HUDEP-2 (cell line): ENCODE results near the gene CHN2.
A peak's percentile ranks its signal among the peaks of the same experiment; 100 is the strongest.

Experiments
- DNase-seq, 76 experiments: peaks; one replicate each; lab custom pipeline; 2025; ENCODE audit not compliant: unreplicated experiment in 76 of 76; lab: John Stamatoyannopoulos, UW

The CHN2 gene

DNA sequence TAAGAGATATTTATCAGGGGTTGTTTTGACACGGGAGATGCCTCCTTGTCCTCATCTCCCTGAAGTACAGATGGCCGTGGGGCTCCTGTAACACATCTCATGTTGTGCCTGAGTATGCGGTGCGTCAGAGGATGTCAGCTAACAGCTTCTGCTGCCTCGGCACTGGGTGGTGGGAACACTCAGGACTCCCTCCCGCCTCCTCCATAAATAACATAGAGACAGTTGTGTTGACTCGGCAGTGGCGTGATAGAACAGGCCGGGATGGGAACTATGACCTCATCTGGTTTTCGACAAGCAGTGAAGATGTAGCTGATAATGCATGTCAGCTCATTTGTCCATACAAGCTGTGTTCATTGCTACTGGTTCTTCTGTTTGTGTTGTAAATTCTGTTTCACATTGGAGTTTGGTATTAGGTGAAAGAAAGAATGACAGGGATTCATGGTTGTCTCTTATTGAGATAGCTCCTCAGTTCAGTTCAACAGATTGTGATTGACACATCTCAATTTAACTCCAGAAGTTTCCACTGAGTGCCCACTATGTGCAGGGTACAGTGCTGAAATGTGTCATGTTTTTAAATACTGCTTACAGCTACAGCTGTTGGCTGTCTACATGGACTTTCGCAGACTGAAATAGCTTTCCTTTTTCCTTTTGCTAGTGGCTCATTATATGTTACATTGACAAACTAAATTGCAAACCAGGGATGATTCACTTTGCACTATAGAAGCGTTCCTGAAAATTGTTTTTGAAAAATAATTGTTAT lies 87.4 kb downstream of the CHN2 start:
- DNase-seq: no peak

DNA sequence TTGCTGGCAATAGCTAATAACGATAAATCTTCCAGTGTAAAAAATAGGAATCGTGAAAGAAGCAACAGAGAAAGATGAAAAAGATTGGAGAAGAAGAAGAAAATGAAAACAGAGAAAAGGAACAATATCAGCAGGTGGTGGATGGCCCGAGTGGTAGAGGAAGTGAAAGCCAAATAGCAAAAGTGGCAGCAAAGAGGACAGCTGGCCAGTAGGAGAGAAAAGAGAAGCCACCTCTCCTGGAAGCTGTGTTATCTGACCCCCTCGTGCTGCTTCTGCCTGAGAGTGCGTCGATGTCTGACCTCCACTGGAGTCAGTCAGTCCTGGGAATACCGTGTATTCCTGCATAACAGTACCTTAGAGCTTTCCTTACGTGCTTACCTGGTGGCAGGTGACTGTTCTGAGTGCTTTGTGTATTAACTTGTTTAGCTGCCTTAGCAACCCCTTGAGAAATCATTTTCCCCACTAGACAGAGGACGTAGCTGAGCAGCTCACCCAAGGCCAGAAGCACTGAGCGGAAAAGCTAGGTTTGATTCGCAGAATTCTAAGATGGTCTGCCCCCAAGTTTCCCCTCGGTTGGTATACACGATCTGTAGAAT lies 88.3 kb downstream of the CHN2 start:
- no peak for DNase-seq

DNA sequence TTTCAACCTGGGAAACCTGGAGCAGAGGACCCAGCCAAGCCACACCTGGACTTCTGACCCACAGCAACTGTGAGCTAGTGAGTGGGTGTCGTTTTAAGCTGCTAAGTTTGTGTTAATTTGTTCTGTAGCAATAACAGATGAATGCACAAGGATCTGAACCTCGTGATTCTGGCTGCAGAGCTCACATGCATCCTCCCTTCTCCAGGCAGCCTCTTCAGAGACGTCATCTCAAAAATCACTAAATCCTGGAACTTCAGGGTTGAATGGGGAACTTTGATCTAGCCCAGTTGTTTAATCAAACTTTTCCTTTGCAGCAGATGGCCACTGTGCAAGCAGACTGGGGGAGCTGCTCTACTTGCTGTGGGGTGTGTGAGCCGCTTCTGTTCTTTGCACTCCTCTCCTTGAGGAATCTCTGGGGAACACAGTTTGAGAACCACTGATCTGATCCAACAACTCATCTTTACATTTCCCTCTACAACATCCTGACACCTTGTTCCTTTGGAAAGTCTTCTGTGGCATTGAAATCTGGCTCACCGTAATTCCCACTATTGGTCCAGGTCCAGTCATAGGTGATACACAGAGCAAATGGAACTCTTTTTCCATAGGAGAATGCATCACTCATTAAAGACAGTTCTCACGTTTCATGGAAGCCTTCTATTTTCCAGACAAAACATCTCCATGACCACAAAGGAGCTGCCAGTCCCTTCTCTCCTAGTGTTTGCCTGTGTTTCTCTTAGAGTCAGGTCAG lies 90.3 kb downstream of the CHN2 start:
- no peak for DNase-seq

DNA sequence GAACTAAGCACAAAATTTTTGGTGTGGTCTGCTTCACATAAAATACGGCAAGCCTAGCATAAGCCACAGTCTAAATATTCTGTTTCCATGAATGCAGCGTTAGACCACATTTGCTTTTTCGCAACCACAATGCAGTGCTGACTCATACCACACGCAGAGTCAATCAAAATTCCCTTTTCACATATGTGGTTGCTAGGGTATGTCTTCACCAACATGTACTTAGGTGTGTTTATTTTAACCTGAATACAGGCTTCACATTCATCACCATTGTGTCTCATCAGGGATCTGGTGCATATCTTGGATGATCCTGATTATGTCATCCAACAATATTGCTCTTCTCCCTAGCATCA lies 90.8 kb downstream of the CHN2 start:
- DNase-seq: no peak

DNA sequence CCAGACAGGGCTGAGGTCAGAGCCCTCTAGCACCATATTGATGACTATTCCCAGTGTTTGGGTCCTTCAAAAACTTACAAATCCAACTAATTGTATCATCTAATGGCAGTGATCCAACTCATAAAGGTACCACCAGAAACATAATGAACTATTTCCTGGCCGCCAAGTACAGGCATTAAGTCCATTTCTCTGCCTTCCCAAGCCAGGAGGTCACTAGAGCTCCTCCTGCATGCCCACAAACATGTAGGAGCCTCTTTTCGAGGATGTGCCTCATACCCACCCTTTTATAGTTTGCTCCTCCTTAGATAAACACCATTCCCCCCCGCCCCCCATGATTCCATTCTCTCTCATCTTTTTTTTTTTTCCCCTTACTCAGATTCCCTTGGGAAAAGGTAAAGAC lies 91.3 kb downstream of the CHN2 start:
- DNase-seq: no peak

DNA sequence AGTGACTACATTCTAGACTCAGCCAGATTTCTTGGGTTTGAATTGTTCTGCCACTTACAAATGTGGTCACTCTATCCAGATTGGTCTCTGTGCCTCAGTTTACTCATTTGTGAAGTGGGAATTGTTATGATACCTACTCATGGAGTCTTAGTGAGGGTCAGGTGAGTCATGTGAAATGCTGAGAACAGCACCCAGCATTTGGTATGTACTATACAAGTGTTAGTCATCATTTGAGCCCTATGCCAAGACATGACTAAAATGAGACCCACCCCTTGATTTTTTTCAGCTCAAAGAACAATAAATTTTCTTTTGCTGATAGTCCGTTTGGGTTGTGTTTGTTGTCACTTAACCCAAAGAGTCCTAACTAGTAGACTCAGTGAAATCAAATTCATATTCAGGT lies 92.8 kb downstream of the CHN2 start:
- no peak for DNase-seq

DNA sequence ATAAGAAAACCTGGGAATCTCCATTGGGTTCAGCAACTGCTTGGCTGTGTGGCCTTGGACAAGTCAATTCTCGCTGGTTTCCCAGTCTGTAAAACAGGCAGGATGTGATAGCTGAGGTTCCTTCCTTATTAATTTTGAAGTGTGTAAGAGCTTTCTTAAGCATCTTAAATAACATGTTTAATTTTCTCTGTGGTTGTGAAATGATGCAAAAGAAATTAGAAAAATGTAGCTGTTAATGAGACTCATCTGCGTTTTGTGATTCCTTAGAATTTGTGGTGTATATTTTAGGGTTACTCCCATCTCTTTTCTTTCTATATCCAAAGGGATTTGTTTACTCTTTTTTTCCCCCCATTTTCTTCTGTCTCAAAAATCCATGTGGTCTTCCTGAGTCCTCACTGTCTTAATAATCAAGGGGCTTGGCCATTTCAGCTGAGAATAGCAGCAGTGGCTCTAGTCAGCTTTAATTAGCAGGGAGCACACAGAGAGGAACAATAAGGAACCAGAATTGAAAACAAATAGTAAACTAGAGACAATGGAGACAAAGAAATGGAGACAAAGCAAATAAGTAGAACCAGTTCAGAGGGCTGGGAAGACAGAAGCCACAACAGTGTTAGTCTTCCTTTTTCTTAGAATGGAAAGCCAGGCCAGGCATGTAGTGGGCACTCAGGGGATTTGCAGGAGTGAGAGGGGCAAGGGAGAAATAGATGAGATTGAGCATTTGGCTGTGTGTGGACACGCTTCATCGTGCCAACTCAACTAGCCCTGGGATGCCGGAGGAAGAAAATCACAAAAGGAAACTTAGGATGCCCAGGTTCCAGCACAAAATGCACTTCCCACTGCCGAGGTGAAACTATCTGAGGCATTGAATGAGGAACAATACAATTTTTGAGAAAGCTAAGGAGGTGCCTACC lies 93.9 kb downstream of the CHN2 start:
- no peak for DNase-seq

DNA sequence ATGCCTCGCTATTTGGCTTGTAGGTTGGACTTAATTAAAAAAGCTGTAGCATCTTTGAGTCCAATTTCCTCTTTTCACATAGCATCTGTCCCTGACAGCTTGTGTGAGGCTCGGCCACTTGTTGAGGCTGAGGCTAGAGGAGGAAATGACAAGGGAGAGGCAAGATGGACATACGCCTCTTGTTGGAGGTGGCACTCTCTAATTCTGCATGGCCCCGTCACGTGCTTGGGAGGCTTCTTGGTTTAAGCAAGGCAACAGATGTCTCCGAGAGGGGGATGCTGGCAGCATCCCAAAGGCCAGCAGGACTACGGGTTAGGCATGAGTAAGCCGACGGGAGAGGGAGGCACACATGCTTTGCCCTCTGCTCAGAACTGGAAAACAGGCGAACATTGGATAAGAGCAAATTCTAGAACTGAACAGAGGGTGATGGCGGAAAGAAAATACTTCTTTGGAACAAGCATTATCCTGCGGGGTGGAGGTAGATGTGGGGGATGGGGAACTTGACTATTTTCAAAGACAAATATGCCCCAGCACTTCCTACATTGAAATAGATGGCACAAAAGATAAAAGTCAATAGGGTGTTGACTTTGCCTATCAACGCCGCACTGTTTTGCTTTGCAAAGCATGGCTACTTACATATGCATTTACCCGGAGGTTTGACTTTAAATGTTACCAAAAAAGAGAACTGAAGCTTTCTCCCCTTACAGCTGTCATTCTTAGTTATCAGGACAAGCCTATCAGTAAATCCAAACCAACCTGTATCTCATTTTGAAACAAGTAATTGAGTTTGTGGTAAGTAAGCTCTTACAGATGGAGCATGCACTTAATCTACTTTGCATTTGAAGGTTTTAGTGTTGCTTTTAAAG lies 94.8 kb downstream of the CHN2 start:
- DNase-seq: no peak

DNA sequence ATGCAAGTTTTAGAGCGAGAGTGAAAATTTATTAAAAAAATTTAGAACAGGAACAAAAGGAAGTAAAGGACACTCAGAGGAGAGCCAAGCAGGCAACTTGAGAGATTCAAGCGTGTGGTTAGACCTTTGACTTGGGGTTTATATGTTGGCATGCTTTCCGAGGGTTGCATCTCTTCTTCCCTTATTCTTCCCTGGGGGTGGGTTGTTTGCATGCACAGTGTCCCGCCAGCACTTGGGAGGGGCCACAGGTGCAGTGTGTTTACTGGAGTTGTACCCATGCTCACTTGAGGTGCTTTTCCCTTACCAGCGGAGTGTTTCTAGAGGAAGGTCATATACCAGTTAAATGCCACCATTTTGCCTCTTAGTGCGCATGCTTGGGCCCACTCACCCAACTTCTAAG lies 96.3 kb downstream of the CHN2 start:
- no peak for DNase-seq

DNA sequence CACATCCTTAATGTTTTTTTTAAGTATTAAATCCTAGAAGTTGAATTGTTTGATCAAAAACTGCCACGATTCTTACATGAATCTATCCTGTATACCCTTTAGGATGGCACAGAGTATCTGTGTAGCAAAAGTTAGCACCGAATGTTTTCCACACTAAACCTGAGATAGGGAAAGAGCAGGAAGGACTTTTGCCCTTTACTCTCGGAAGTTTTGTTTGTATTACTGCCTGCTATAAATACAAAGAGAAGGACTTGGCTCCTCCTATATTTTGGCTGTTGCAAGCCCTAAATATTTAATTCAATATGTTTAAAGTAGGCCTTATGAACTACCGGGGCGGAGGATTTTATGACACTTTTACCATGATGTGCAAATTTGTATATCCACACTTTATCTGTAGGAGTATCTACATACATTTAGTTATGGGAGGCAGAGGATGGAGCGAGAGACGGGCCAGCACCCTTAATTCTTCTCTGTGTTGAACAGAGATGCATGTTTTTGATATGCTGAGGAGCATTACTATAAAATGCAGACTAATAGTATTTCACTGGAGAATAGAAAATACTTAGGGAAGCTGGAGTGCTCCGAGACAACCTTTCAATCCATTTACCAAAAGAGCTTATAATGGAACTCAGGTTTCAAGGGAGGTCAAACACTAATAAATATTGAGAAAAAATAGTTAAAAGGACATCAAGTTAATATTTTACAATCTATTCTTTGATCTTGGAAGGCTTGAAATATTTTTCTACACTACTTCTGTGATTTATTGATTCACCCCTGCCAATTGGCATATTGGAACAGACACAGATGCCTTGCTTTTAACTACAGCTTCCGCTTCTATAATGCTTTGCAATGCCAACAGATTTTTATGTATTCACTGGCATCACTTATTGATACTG lies 97.4 kb downstream of the CHN2 start:
- DNase-seq: no peak

DNA sequence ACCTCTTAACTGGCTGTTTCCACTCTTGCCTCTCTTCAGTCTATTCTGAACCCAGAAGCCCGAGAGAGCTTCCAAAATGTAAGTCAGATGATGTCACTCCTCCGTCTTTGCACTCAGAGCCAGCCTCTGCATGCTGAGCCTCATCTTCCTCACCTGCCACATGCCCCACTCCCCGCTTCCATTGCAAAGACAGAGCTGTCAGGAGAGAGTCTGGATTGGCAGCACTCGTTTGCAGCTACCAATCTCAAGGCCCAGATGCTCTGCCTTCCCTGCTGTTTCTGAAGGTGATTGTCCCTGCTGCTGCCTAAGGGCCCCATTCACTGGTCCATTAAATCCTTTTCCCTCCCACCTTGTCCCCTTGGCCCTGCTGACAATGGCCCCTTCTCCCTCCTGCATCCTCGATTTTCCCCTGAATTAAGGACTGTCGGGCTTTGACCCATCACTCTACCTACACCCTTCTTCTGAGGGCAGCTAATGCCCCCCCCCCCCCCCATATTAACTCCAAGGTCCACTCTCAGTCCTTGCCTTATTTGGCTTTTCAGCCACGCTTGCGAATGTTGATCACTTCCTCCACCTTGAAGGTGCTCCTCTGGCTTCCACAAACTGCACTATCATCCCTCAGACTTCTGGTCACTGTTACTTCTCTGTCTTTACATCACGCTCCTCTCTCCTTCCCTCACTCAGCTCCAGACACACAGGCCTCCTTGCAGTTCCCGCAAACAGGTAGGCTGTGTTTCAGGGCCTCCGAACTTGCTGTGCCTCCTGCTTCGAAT lies 98.5 kb downstream of the CHN2 start:
- no peak for DNase-seq

DNA sequence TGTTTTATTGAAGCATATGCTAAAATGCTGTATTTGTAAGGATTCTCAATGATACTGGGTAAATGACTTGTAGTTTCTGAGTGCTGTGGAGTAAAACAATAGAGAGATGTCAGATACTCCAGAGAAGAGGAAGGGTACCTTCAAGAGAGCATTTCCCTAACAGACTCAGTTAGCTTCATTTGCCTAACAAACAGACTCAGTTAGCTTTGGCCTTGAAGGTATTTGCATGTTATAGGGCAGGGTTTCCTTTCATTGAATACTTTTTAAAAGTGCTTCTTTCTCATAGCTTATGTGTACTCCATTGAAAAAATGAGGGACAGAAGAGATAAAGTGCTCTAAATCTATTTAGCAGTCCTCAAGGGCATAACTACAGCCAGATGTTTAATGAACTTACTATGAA lies 101.8 kb downstream of the CHN2 start:
- DNase-seq: no peak

DNA sequence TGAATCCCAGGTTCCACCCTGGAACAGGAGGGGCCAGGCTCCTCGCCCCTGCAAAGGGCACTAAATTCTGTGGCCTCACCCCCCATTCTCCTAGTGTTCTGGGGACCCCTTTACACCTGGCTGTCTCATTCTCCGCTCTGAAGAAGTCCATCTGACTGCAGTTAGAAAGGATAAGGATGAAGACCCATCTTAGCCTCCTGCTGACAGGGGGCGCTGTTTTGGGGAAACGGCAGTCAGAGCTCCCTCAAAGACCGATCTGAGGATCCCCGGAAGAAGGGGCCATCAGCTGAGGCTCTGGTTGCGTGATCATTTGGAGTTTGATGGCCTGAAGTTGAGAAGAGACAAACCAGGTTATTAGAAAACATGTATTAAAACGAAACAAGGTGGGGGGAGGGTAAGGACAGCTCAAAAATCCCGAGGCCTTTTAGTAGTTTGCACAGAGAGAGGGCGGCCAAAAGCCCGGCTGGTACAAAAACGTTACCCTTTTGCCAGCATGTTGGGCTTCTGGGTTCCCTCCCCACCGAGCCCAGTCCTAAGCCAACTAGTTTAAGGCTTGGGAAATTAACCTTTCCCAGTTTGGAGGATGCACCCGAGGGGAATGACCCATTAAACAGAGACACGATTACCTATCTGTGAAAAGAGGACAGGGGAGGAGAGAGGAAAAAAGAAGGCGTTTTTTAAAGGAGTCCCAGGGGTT lies 102.8 kb downstream of the CHN2 start:
- DNase-seq: peak in 11 of 76 experiments; percentile 1 to 23 (median 8)

DNA sequence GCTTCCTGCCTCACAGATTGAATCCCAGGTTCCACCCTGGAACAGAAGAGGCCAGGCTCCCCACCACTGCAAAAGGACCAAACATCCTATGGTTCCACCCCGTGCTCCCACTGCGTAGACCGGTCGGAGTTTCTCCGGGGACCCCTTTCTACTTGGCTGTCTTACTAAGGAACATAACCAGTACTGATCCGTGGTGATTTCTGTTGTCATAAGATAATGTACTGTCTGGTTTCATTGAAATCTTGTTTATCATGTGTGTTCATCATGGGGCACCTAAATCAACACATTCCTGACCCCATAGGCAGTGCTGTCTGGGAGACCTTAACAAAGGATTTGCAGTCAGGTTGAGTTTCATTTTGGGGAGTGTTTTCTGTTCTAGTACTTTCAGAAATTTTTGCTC lies 104.5 kb downstream of the CHN2 start:
- no peak for DNase-seq

DNA sequence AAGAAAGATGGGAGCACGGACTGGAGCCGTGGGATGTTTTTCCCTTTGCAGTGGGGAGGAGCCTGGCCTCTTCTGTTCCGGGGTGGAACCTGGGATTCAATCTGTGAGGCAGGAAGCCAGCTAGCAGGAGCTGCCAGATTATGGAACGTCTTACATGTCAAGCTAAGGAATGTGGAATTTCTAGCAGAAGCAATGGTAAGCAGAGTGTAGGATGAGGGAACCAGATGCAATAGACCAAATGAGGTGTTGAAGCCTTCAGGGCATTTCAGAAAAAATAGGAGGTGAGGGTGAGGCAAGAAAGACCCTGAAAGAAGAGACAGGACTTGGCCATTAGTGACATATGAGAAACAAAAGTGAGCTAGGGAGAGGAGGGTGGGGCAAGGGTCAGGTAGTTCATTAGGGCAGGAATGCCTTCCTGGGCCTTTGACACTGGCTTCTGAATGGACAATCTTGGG lies 105.5 kb downstream of the CHN2 start:
- no peak for DNase-seq

DNA sequence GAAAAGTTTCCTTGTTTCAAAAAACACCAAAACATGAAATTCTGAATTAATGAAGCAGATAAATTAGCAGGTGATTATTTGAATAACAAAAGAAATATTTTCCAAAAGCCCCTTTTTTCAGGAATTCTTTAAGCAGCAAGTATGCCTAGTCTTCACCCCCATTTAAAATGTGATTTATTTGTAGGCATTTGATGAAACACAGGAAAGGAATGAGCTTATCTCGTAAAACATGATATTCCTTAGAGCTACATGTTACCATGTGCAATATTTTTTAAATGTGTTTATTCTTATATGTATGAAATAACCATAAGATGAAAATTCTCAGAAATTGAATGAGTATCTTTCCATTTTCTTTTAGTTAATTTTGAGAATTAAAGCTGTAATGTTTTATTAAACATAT lies 106.1 kb downstream of the CHN2 start:
- no peak for DNase-seq

DNA sequence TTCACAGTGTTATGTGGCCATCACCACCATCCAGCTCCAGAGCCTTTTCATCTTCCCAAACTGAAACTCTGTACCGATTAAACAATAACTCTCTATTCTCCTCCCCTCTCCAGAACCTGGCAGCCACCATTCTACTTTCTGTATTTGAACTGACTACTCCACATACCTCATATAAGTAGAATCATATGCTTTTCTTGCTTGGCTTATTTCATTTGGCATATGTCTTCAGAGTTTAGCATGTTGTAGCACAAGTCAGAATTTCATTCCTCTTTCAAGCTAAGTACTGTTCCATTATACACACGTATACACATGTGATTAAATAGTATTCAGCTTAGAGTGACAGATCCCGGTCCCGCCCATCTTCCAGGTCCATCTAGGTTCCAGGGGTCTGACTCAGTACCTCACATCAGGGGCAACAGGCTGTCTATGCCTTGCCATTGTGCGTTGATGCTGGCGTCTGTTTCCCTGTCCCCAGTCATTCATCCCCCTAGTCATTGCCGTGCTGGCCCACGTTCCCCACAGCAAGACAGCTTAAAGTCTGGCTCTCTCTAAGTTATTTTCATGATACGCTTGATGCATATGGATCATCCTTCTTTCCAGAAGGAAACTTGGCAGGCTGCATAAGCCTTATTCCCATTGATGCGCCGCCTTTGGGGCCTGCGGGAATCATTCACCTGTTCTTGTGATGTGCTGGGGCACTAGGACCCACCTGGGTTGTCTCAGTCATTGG lies 108.3 kb downstream of the CHN2 start:
- no peak for DNase-seq
